HG03442 (cell line): ENCODE measurements around the gene CPA1.

ENCODE experiments used
- ATAC-seq: cut with Tn5 transposase; IDR thresholded peaks from one replicate; pipeline ENCODE4 v1.9.1; 2021; ENCODE audit warnings: mild to moderate bottlenecking, moderate library complexity; ENCODE audit not compliant: unreplicated experiment

Gene CPA1

DNA sequence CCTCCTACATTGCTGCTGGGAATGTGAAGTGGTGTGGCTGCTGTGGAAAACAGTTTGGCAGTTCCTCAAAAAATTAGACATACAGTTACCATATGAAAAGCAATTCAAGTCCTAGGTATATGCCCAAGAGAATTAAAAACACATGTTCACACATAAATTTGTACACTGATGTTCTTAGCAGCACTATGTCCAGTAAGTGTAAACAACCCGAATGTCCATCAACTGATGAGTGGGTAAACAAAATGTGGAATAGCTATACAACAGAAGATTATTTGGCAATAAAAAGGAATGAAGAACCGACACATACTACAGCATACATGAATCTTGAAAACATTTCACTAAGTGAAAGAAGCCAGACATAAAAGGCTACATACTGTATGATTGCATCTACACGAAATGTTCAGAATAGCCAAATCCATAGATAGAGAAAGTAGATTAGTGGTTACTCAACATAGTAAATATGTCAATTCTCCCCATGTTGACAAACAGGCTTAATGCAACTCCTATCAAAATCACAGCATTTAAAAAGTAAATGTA is 43.3 kb downstream of the CPA1 start:
- ATAC-seq: no peak

DNA sequence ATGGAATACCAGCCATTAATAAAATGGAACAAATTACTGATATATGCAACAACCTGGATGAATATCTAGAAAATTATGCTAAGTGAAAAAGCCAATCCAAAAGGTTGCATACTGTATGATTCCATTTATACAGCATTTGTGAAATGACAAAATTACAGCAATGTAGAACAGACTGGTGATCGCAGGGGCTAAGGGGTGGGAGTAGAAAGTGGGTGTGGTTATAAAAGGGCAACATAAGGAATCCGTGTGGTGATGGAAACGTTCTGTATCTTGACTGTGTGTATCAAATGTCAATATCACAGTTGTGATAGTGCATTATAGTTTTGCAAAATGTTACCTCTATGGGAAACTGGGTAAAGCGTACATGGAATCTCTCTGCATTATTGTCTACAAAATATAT is 45.5 kb downstream of the CPA1 start:
- no peak for ATAC-seq

DNA sequence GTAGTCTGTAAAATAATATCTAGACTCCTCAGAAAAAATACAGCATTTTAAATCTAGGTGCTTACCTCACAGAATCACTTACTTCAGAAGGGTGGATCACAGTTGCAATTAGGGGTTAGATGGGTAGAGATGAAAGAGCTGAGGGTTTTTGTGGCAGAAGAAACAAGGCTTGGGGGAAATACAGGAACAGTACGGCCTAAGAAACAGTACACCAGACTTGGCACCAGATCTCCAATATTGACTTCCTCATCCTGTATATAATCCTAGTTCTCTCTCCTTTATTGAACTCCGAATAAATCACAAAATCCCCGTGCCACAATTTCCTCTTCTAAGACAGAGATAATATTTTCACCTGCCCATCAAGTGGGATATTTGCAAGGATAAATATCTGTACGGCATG is 46.3 kb downstream of the CPA1 start:
- ATAC-seq: no peak

DNA sequence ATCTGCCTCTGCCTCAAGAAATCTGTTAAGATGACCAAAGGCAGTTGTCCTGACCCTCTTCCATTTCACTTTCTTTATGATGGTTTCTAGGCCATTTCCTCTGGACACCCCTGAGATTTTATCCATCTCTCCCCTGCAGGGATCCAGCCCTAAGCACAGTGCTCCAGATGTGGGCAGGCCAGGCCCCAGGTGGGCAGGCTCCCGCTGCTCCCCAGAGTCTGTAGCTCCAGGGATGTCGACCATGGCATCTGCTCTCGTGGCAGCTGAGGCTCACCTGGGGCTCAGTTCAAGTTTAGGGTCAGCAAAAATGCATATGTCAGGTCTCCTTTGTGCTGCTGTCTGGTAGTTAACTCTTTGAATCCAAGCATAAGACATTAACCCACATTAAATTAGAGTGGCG is 48.7 kb downstream of the CPA1 start:
- no peak for ATAC-seq

DNA sequence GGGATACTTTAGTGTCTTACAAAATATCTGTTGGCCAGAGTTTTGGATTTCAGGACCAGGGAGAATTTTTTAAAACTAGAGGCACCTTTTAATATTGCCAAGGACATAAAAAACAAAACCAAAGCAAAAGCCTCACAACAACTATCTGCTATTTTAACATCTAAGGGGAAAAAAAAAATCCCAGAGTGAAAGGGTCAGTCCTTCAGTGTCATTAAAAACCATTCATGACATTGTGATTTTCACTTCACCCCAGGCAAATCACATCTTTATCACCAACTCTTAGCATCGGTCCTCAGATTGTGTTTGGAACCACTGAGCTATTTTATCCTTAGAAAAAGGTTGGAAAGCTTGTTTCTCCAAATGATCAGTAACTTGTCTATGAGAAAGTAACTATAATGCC is 49.8 kb downstream of the CPA1 start:
- ATAC-seq: no peak

DNA sequence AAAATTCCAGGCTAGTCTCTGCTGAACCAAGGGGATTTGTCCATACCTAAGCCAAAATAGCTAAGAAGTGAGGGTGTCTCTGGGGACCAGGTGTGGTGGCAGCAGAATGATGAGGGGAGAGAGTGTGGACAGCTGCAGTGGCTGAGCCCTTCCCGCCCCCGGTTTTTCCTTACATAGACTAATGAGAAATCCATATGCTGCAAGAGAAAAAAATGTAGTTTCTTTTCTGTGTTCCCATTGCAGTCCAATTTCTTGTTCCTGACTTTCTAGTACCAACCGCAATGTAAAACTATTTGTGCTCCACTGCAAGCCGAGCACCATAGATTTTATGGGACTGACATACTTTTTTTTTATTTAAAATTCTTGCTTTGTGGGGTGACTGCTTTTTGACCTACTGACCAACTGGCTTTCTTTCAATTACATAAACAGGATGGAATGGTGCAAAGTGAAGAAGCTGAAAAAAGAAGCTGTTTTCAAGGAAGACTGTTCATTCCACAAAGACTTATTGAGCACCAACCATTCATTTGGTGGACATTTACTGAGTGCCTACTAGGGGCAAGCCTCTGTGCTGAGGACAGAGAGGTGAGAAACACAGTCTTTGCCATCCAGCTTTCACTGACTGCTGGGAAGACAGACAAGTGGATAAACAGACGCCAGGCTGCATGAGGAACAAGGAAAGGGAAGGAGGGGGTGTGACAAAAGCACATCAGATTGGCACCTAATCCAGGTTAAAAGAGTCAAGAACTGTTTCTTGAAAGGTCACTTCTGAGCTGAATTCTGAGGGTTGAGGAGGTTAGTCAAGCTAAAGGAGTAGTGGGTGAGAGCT is 50.8 kb downstream of the CPA1 start:
- no peak for ATAC-seq

DNA sequence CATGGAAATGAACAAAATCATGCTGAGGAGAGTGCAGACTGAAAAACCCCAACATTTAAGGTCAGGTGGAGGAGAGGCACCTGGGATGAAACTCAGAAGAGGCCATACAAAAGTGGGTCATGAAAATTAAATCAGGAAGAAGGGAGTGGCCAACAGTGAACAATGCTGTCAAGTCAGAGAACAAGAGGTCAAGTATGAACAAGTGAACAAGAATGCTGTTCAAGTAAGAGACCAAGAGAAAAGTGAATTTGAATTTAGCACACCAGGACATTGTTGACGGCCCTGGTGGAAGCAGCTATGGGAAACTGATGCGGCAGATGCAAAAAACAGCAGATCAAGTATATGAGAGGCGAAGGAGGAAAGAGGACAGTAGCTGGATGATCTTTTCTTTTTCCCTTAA is 52.6 kb downstream of the CPA1 start:
- no peak for ATAC-seq

DNA sequence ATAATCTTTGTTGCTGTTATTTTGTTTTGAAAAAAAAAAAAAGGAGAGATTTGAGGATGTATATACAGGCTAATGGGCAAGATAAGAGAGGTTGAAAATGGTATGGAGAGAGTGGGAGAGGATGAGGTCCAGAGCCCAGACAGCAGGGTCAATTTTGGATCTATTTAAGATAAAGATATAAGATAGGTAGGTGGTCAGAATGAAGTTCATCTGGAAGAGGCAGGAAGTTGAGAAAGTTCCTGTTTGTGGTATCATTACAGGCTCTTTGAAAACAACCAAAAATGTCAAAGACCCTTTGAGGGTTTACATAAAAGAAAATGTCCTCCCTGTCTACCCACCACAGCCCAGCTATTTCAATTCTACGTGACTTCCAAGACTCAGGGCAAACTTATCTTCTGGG is 53.0 kb downstream of the CPA1 start:
- ATAC-seq: no peak

DNA sequence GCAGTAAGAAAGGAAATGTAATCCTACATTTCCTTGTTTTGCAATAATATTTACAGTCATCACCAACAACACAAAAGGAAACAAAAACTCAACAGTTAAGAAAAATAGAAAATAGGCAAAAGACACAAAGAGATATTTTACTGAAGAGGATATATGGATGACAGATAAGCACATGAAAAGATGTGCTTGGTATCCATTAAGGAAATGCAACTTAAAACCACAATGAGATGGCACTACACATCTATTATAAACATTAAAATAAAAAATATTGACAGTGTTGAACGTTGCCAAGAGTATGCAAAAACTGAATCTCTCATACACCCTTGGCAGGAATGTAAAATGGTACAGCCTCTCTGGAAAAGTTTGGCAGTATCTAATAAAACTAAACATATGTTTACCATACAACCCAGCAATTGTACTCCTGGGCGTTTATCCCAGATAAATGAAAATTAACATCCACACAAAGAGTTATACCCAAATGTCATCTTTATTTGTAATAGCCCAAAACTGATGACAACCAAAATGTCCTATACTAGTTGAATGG is 55.1 kb downstream of the CPA1 start:
- ATAC-seq: no peak

DNA sequence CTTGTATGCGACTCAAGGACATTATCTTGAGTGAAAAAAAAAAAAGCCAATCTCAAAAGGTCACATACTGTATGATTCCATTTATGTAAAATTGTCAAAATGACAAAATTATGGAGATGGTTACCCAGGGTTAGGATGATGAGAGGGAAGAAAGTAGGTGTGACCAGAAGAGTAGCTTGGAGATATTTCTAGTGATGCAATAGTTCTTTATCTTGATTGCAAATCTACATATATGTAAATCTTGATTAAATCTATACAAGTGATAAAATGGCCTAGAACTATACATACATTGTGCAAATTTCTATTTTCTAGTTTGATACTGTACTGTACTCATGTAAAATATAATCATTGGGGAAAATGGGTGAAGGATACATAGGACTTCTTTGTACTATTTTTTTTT is 56.0 kb downstream of the CPA1 start:
- no peak for ATAC-seq
